GM12874 (cell line): ENCODE results near the gene TLE6.

Experiments
- CTCF ChIP-seq: IDR thresholded peaks from 2 replicates; pipeline ENCODE4 v1.5.1; 2011; ENCODE audit warnings: low read depth, mild to moderate bottlenecking, control low read depth, low read length, moderate library complexity; ENCODE audit not compliant: insufficient read depth

TLE6 gene

GRCh38 chr19:2977746-2978138 is 378 bp downstream of the TLE6 start:
- TF ChIP-seq CTCF: no peak

- no peak for TF ChIP-seq CTCF
Measured at GRCh38 chr19:2978166-2978767, 903 bp downstream of the TLE6 start.

- no peak for TF ChIP-seq CTCF
Measured at GRCh38 chr19:2978772-2979171, 1.4 kb downstream of the TLE6 start.

- no peak for TF ChIP-seq CTCF
Measured at GRCh38 chr19:2981898-2982297, 4.5 kb downstream of the TLE6 start.

GRCh38 chr19:2982561-2982960 is 5.2 kb downstream of the TLE6 start:
- TF ChIP-seq CTCF: no peak

GRCh38 chr19:2982983-2983350 is 5.6 kb downstream of the TLE6 start:
- no peak for TF ChIP-seq CTCF

- TF ChIP-seq CTCF: no peak
Measured at GRCh38 chr19:2983351-2984214, 6.2 kb downstream of the TLE6 start.
